SHP77 (cell line): ENCODE results near the gene KIAA1217.
"Not testable (repeated sequence)": the region's sequence is repeated elsewhere in the genome, so short reads cannot be mapped to it uniquely, and the experiment has no call there.

Source experiments
- DNase-seq, 2 experiments: peaks; one replicate each; lab custom pipeline; 2025; lab: John Stamatoyannopoulos, UW

Gene KIAA1217

GRCh38 chr10:24442234-24442633, 233.3 kb downstream of the KIAA1217 start:
- no peak for DNase-seq

GRCh38 chr10:24442641-24443174, 233.8 kb downstream of the KIAA1217 start:
- DNase-seq: not testable (repeated sequence)

- DNase-seq: no peak
These were observed 235.4 kb downstream of the KIAA1217 start for GRCh38 chr10:24444337-24444736.

- DNase-seq: not testable (repeated sequence)
These were observed 237.0 kb downstream of the KIAA1217 start for GRCh38 chr10:24445958-24446357.

- no peak for DNase-seq
These were observed 237.8 kb downstream of the KIAA1217 start for GRCh38 chr10:24446739-24447138.

GRCh38 chr10:24448351-24448999, 239.5 kb downstream of the KIAA1217 start:
- no peak for DNase-seq

GRCh38 chr10:24449321-24449740, 240.4 kb downstream of the KIAA1217 start:
- DNase-seq: no peak

GRCh38 chr10:24449769-24450310, 240.9 kb downstream of the KIAA1217 start:
- no peak for DNase-seq

GRCh38 chr10:24451325-24451820, 242.4 kb downstream of the KIAA1217 start:
- DNase-seq: no peak

GRCh38 chr10:24452030-24452429, 243.1 kb downstream of the KIAA1217 start:
- no peak for DNase-seq

GRCh38 chr10:24453404-24453830, 244.5 kb downstream of the KIAA1217 start:
- no peak for DNase-seq

- no peak for DNase-seq
These were observed 245.0 kb downstream of the KIAA1217 start for GRCh38 chr10:24453973-24454372.

GRCh38 chr10:24455447-24455846, 246.5 kb downstream of the KIAA1217 start:
- no peak for DNase-seq

GRCh38 chr10:24456322-24456721, 247.4 kb downstream of the KIAA1217 start:
- DNase-seq: no peak

- DNase-seq: no peak
These were observed 248.9 kb downstream of the KIAA1217 start for GRCh38 chr10:24457661-24458318.

GRCh38 chr10:24459836-24460235, 250.9 kb downstream of the KIAA1217 start:
- DNase-seq: no peak

- DNase-seq: no peak
These were observed 253.4 kb downstream of the KIAA1217 start for GRCh38 chr10:24462291-24462813.

GRCh38 chr10:24462889-24463552, 254.1 kb downstream of the KIAA1217 start:
- DNase-seq: no peak

GRCh38 chr10:24463611-24464426, 254.9 kb downstream of the KIAA1217 start:
- DNase-seq: no peak

GRCh38 chr10:24465124-24465874, 256.4 kb downstream of the KIAA1217 start:
- no peak for DNase-seq
